HG02763 (cell line): Measurements from ENCODE around the gene MAP1B.
"Not testable (repeated sequence)": the region's sequence is repeated elsewhere in the genome, so short reads cannot be mapped to it uniquely, and the experiment has no call there.

Source experiments
- ATAC-seq: cut with Tn5 transposase; IDR thresholded peaks from one replicate; pipeline ENCODE4 v1.9.1; 2021; ENCODE audit warnings: mild to moderate bottlenecking, moderate library complexity; ENCODE audit not compliant: unreplicated experiment

MAP1B gene

GRCh38 chr5:72107131-72107900 lies at the start of gene MAP1B:
Gene MAP1B, plus strand, starts transcription at chr5:72107475. Its CDS starts 57 bp downstream, at chr5:72107532.
- ATAC-seq = no peak

- no peak for ATAC-seq
Measured at GRCh38 chr5:72057816-72058215, 49.5 kb upstream of the MAP1B start.

GRCh38 chr5:72063219-72063819 lies 44.0 kb upstream of the MAP1B start:
- ATAC-seq = no peak

GRCh38 chr5:72064801-72065570 lies 42.3 kb upstream of the MAP1B start:
- ATAC-seq = no peak

- no peak for ATAC-seq
Measured at GRCh38 chr5:72065751-72066255, 41.5 kb upstream of the MAP1B start.

GRCh38 chr5:72066705-72067107 lies 40.6 kb upstream of the MAP1B start:
- ATAC-seq = no peak

GRCh38 chr5:72067682-72068470 lies 39.4 kb upstream of the MAP1B start:
- ATAC-seq = no peak

- ATAC-seq = no peak
Measured at GRCh38 chr5:72070529-72070928, 36.7 kb upstream of the MAP1B start.

GRCh38 chr5:72071906-72072305 lies 35.4 kb upstream of the MAP1B start:
- ATAC-seq = no peak

- no peak for ATAC-seq
Measured at GRCh38 chr5:72074251-72074650, 33.0 kb upstream of the MAP1B start.

- ATAC-seq = no peak
Measured at GRCh38 chr5:72075461-72075860, 31.8 kb upstream of the MAP1B start.

- ATAC-seq = no peak
Measured at GRCh38 chr5:72076621-72077300, 30.5 kb upstream of the MAP1B start.

GRCh38 chr5:72077390-72077789 lies 29.9 kb upstream of the MAP1B start:
- no peak for ATAC-seq

GRCh38 chr5:72079288-72079687 lies 28.0 kb upstream of the MAP1B start:
- ATAC-seq = no peak

GRCh38 chr5:72082048-72082447 lies 25.2 kb upstream of the MAP1B start:
- no peak for ATAC-seq

- ATAC-seq = no peak
Measured at GRCh38 chr5:72084876-72085275, 22.4 kb upstream of the MAP1B start.

GRCh38 chr5:72085319-72085718 lies 22.0 kb upstream of the MAP1B start:
- ATAC-seq = no peak

GRCh38 chr5:72089713-72090112 lies 17.6 kb upstream of the MAP1B start:
- ATAC-seq = not testable (repeated sequence)

- no peak for ATAC-seq
Measured at GRCh38 chr5:72092074-72092473, 15.2 kb upstream of the MAP1B start.

- ATAC-seq = no peak
Measured at GRCh38 chr5:72093217-72093616, 14.1 kb upstream of the MAP1B start.
